ENCODE results near the gene TNFSF13.
A peak's percentile ranks its signal among the peaks of the same experiment; 100 is the strongest.

Gene TNFSF13

DNA sequence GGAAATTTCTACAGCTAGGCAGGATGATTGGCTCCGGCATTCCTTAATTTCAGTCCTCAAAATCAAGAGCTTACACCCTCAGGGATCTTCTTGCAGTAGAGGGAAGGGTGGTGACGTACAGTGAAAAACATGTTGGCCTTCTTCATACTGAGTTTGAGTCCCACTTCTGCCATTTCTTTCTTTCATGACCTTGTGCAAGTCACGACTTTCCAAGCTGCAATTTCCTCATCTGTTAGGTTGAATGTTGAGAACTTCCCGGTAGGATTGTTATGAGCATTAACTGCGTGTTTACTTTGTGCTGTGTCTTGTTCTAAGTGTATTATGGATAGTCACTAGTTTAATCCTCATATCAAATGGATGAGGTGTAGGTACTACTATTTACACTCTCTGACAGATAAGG lies 11.0 kb downstream of the TNFSF13 start:
- DNase-seq (ENCODE audit: extremely low spot score), result no peak
- POLR2A ChIA-PET, result interaction anchor here (1.4 to 2.6 kb wide), 2 partner anchors 9 to 45 kb away, joined by 5 to 7 read pairs; partner anchors contain the start of gene FXR2
- TF ChIP-seq ELF4 (IDR thresholded peaks at IDR 0.05) (no peak), LEF1 (IDR thresholded peaks at IDR 0.05; ENCODE audit: borderline replicate concordance) (no peak), SP1 (IDR thresholded peaks at IDR 0.05) (no peak), FOXA1 (IDR thresholded peaks at IDR 0.05) (no peak)
- TF ChIP-seq, protein P1, sequence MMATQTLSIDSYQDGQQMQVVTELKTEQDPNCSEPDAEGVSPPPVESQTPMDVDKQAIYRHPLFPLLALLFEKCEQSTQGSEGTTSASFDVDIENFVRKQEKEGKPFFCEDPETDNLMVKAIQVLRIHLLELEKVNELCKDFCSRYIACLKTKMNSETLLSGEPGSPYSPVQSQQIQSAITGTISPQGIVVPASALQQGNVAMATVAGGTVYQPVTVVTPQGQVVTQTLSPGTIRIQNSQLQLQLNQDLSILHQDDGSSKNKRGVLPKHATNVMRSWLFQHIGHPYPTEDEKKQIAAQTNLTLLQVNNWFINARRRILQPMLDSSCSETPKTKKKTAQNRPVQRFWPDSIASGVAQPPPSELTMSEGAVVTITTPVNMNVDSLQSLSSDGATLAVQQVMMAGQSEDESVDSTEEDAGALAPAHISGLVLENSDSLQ (IDR thresholded peaks at IDR 0.05), result no peak
- CTCF ChIA-PET, result interaction anchor here (0.6 to 1.8 kb wide), 2 partner anchors 9 to 214 kb away, joined by 3 to 9 read pairs; partner anchors contain the start of gene SENP3

DNA sequence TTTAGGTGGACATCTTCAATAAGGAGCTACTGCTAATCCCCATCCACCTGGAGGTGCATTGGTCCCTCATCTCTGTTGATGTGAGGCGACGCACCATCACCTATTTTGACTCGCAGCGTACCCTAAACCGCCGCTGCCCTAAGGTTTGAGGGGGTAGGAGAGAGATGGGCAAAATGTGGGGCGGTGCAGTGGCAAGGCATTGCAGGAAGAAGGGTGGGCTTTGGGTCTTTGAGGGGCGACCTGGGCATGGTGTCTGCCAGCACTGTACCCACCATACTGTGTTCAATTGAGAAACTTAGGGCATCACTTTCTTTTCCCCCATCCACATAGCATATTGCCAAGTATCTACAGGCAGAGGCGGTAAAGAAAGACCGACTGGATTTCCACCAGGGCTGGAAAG lies 11.8 kb downstream of the TNFSF13 start:
- ChIA-PET CTCF (interaction anchor here (1.8 kb wide), 1 partner anchor 10 kb away, joined by 9 read pairs; the partner anchor contains the start of gene SENP3), POLR2A (interaction anchor here (2.0 to 6.3 kb wide), 4 partner anchors 10 to 44 kb away, joined by 7 to 40 read pairs (median 12); partner anchors contain the start of genes FXR2 and MPDU1)
- TF ChIP-seq ARNT (IDR thresholded peaks at IDR 0.05) (no peak), ZNF384 (IDR thresholded peaks at IDR 0.05) (no peak), FOXK2 (IDR thresholded peaks at IDR 0.05) (no peak), L3MBTL2 (conservative IDR thresholded peaks at IDR 0.05) (no peak), NFRKB (IDR thresholded peaks at IDR 0.05) (no peak), LEF1 (IDR thresholded peaks at IDR 0.05; ENCODE audit: borderline replicate concordance) (no peak), SUZ12 (IDR thresholded peaks at IDR 0.05) (no peak), CTBP1 (IDR thresholded peaks at IDR 0.05; ENCODE audit: borderline replicate concordance) (no peak), BHLHE40 (IDR thresholded peaks at IDR 0.05; ENCODE audit: borderline replicate concordance) (no peak), FOXM1 (IDR thresholded peaks at IDR 0.05; ENCODE audit: borderline replicate concordance) (no peak), ELF4 (IDR thresholded peaks at IDR 0.05) (no peak), SP1 (IDR thresholded peaks at IDR 0.05) (no peak), HDGF (IDR thresholded peaks at IDR 0.05; ENCODE audit: borderline replicate concordance) (no peak), TARDBP (IDR thresholded peaks at IDR 0.05) (no peak), FOXA1 (IDR thresholded peaks at IDR 0.05) (no peak)
- TF ChIP-seq, protein P1 (IDR thresholded peaks at IDR 0.05), result no peak
- DNase-seq (ENCODE audit: extremely low spot score), result no peak

DNA sequence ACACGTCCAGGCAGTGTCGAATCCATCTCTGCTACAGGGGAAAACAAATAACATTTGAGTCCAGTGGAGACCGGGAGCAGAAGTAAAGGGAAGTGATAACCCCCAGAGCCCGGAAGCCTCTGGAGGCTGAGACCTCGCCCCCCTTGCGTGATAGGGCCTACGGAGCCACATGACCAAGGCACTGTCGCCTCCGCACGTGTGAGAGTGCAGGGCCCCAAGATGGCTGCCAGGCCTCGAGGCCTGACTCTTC lies 13.7 kb downstream of the TNFSF13 start:
- DNase-seq (ENCODE audit: extremely low spot score), result no peak
- ChIA-PET POLR2A (interaction anchor here (2.0 to 6.3 kb wide), 2 partner anchors 8 to 12 kb away, joined by 11 to 40 read pairs; partner anchors contain the start of gene MPDU1), CTCF (interaction anchor here (1.1 kb wide), 1 partner anchor 11 kb away, joined by 3 read pairs; no protein-coding TSS in a partner anchor)
- TF ChIP-seq LEF1 (IDR thresholded peaks at IDR 0.05; ENCODE audit: borderline replicate concordance) (no peak), L3MBTL2 (conservative IDR thresholded peaks at IDR 0.05) (peak; percentile 98), BHLHE40 (IDR thresholded peaks at IDR 0.05; ENCODE audit: borderline replicate concordance) (no peak; the same call in 1 of the 2 replicates), NFRKB (IDR thresholded peaks at IDR 0.05) (no peak)

DNA sequence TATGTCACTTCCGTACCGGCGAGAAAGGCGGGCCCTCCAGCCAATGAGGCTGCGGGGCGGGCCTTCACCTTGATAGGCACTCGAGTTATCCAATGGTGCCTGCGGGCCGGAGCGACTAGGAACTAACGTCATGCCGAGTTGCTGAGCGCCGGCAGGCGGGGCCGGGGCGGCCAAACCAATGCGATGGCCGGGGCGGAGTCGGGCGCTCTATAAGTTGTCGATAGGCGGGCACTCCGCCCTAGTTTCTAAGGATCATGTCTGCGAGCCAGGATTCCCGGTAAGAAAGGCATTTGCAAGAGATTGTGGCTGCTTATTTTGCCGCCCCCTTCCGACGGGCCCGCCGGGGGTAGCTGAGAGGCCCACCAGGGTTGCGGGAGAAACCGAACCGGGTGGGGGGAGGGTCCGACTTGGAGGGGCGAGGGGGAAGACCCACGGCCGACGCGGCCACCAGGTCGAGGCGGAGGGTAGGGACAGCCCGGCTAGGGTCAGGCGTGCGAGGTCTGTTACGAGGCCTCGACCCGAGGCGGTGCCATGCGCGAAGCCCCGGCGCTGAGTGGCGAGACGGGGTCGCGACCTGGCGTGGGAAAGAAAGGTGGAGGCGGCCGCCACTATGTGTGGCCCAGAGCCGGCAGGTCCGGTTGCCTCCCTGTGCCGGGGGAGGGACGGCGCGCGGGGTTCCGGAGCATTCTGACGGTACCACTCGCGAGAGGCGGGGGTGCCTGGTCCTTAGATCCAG lies 14.2 kb downstream of the TNFSF13 start:
- DNase-seq (ENCODE audit: extremely low spot score), result peak; percentile 98
- peak; percentile 35; the same call in 1 of the 2 replicates for TF ChIP-seq BHLHE40 (IDR thresholded peaks at IDR 0.05; ENCODE audit: borderline replicate concordance)
- no peak for TF ChIP-seq SUZ12 (IDR thresholded peaks at IDR 0.05)
- no peak for TF ChIP-seq SP1 (IDR thresholded peaks at IDR 0.05)
- no peak for TF ChIP-seq HDGF (IDR thresholded peaks at IDR 0.05; ENCODE audit: borderline replicate concordance)
- peak; percentile 95 for TF ChIP-seq ELF4 (IDR thresholded peaks at IDR 0.05)
- TF ChIP-seq L3MBTL2 (conservative IDR thresholded peaks at IDR 0.05), result no peak
- TF ChIP-seq LEF1 (IDR thresholded peaks at IDR 0.05; ENCODE audit: borderline replicate concordance), result no peak
- TF ChIP-seq CTBP1 (IDR thresholded peaks at IDR 0.05; ENCODE audit: borderline replicate concordance), result no peak
- no peak for TF ChIP-seq TARDBP (IDR thresholded peaks at IDR 0.05)
- TF ChIP-seq FOXM1 (IDR thresholded peaks at IDR 0.05; ENCODE audit: borderline replicate concordance), result no peak
- peak; percentile 46; the same call in 1 of the 2 replicates for TF ChIP-seq NFRKB (IDR thresholded peaks at IDR 0.05)
- no peak for TF ChIP-seq ZNF384 (IDR thresholded peaks at IDR 0.05)
- TF ChIP-seq, protein P1 (IDR thresholded peaks at IDR 0.05), result peak; percentile 100
- no peak for TF ChIP-seq ARNT (IDR thresholded peaks at IDR 0.05)
- TF ChIP-seq FOXK2 (IDR thresholded peaks at IDR 0.05), result no peak
- no peak for TF ChIP-seq FOXA1 (IDR thresholded peaks at IDR 0.05)
- POLR2A ChIA-PET, result interaction anchor here (1.4 to 6.3 kb wide), 7 partner anchors 8 to 118 kb away, joined by 3 to 40 read pairs (median 5); partner anchors contain the start of genes MPDU1, SENP3, TNFSF12 and TP53
- CTCF ChIA-PET, result interaction anchor here (1.1 kb wide), 1 partner anchor 12 kb away, joined by 3 read pairs; no protein-coding TSS in a partner anchor

DNA sequence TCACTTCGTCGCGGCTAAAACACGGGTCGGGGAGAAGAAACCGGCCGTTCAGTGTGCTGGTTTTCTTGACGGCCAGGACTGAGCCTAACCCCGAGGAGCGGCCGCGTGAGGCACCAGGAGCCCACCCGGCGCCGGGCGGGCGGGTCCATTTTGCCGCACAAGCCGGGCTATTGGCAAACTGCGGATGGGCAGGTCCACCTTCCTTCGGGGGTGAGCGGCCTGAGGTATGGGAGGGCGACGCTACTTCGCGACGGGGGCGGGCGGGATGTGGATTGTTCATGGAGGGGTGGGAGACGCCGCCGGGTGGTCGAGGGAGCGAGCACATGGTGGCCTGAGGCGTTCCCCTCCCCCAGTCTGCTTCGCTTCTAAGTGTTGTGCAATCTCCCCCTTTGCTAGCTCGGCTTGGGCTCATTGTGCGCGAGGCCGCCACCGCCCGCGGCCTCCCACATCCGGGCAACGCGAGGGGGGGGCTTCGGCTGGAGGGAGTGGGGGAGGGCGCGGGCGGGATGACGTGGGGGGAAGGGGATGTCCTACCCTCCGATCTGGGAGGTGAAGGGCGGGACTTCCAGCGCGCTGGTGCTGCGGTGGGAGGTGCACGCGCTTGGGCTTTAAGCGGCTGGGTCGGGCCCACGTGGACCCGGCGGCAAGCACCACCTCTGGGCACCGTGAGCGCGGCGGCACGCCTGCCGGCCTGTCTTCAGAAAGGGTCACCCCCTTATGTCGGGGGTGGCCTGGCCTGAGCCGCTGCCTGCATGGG lies 15.0 kb downstream of the TNFSF13 start:
- peak; percentile 72 for DNase-seq (ENCODE audit: extremely low spot score)
- ChIA-PET POLR2A (interaction anchor here (0.6 to 6.3 kb wide), 10 partner anchors 11 to 133 kb away, joined by 3 to 40 read pairs (median 4); partner anchors contain the start of genes MPDU1, SAT2, SENP3 and TNFSF12), CTCF (no interaction called here)
- TF ChIP-seq FOXA1 (IDR thresholded peaks at IDR 0.05), result no peak
- no peak for TF ChIP-seq NFRKB (IDR thresholded peaks at IDR 0.05)
- TF ChIP-seq L3MBTL2 (conservative IDR thresholded peaks at IDR 0.05), result peak; percentile 33
- no peak for TF ChIP-seq FOXK2 (IDR thresholded peaks at IDR 0.05)
- 0 out of 2 replicates have a peak, but pooled peaks have one; percentile 14 for TF ChIP-seq ELF4 (IDR thresholded peaks at IDR 0.05)
- TF ChIP-seq HDGF (IDR thresholded peaks at IDR 0.05; ENCODE audit: borderline replicate concordance), result no peak
- peak; percentile 15; the same call in 1 of the 2 replicates for TF ChIP-seq FOXM1 (IDR thresholded peaks at IDR 0.05; ENCODE audit: borderline replicate concordance)

Measured in HEK293T (cell line).